ENCODE measurements around the gene PEMT. TPM values are rescaled to one million over a fixed set of nuclear protein-coding genes. Genes with fewer than 3 reads are reported as not detected.

PEMT gene
- total RNA-seq, 1 experiment from 2014 or later = 51.5 TPM

DNA sequence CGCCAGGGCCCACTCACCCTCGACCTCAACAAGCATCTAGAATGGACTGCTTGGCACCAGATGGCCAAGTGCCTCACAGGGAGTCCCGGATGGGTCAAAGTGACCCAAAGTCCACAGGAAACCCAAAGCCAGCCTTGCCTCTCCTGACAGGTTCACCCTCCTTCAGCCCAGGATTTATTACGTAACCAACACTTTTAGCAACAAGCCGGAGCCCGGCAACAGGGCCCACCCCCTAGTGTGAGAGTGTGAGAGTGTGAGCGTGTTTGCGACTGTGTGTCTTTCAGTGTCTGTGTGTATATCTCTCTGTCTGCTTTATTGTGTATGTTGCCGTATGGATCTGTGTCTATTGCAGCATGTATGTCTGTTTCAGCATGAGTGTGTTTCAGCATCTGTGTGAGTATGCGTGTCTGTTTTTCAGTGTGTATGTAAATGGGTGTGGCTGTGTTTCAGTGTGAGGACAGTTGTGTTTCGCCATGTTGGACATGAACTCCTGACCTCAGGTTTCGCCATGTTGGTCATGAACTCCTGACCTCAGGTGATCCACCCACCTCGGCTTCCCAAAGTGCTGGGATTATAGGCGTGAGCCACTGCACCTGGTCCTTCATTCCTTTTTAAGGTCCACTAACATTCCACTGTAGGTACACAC is 13.7 kb upstream of the PEMT start:
- no peak for DNase-seq (ENCODE audit: low spot score)

DNA sequence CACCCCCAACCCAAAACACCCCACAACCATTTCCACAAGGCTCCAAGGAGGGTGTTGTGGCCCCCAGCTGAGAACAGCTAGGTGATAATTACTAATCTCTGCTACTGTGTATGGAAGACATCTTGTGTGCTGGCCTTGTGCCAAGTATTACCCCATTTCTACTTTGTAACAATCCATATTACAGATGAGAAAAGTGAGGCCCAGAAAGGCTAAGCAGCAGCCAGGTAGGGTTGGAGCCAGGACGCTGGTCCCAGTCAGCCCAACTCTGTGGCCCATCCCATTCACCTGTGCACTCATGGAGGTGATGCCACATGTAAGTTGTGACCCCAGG is 12.4 kb upstream of the PEMT start:
- DNase-seq (ENCODE audit: low spot score) = no peak

DNA sequence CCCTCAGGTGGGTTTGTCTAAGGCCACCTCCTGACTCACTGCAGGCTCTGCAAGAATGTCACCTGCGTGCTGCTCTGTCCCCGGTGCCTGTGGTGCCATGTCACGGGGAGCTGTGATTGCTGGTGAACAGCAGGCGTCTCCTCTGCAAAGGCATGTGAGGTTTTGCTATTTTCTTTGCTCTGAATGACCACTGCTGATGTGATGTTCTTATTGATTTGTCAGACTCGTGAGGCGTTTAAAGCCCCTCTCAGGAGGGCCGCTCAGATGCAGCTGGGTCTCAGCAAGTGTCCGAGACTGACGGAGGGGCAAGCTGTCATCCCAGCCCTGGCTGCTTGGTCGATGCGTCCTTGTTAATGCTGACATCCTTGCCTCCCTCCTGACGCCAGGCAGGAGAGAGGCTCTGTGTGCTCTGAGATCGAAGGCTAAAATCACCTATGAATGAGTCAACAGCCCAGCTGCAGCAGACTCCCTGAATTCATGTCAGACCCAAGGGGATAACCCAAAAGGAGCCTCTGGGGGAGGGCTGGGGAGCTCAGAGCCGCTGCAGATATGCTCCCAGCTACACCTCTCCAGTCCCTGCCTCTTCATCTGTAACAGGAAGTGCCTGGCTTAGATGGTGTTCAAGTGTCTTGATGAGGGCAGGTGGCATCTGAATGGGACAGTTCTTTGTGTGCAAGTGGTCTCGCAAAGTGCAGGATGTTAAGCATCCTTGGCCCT is 11.8 kb upstream of the PEMT start:
- DNase-seq (ENCODE audit: low spot score) = no peak

DNA sequence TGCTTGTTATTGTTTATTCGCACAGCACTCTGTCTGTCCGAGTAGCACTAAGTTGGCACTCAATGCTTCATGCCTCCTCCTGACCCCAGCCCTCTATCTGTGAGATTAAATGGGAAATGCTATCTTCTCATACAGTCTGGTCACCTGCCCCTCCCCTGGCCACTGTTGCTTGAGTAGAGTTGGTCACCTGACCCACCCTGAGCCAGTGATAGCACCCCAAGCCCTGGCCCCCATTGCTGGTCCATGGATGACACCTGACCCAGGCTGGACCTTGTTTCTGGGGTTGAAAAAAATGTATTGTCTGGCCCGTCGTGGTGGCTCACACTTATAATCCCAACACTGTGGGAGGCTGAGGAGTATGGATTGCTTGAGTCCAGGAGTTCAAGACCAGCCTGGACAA is 8.5 kb upstream of the PEMT start:
- DNase-seq (ENCODE audit: low spot score) = no peak

DNA sequence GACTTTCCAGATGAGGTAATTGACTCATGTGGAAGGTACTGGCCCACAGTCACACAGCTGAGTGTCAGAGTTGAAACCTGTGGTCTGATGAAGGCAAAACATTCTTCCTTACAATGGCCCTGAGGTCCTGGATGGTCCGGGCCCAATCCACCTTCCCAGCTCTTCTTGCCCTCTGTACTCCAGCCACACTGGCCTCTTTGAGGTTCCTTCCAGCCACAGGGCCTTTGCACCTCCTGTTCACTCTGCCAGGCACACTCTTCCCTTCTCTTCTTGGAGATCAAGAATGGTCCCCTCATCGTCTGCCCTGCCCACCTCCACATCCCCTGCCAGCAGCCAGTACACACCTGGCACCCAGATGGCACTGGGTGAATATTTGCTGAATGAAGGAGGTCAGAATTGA is 6.5 kb upstream of the PEMT start:
- no peak for DNase-seq (ENCODE audit: low spot score)

DNA sequence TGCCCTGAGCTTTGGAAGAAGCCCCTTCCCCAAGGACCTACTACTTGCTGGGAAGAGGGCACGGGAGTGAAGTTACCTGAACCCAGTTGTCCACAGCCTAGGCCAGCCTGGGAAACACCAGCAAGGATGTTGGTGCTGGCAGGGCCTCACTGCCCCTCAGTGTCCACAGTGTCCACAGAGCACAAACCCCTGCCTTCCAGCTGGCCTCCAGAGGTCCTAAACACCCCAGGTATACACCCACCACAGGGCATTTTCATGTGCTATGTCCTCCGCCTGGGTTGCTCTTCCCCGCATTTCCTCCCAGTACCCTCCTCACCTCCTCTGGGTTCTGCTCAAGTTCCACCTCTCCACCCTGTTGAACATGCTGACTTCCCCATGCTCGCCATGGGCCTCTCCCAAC is 4.2 kb upstream of the PEMT start:
- DNase-seq (ENCODE audit: low spot score) = no peak

DNA sequence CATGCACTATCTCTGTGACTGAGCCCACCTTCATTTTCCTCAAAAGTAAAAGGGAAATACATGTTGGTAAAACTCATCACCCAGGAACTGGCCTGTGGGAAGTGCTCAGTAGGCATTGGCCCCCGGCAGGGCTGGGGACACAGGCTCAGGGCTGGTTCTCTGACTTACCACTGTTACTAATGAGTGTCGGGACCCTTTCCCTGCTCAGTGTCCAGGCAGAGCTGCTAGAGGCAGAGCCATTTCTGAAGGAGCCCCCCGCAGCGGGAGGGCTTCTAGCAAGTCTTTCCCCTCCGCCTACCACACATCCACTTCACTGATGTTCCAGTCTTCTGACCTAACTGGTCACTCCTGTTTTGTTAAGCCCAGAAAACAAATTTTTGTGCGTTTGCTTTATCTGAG is 1.7 kb upstream of the PEMT start:
- no peak for DNase-seq (ENCODE audit: low spot score)

DNA sequence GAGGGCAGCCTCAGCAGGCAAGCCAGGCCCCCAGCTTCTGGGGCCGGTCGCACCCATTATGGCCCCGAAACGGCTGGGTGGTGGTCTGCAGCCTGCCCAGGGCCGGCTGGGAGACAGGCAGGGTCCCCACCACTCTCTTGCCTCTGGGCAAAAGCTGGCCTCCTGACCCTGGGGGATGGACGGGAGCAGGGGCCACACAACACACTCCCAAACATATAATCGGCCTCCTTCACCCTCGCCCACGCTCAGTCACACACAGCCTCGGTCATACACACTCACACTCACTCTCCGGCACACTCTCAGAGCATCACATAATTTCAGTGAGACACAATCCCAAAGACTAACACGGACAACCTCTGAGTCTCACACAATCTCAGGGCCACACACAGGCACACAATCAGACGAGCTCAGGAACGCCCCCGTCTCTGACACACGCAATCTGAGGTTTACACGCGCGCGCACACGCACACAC is 589 bp downstream of the PEMT start:
- DNase-seq (ENCODE audit: low spot score) = no peak

DNA sequence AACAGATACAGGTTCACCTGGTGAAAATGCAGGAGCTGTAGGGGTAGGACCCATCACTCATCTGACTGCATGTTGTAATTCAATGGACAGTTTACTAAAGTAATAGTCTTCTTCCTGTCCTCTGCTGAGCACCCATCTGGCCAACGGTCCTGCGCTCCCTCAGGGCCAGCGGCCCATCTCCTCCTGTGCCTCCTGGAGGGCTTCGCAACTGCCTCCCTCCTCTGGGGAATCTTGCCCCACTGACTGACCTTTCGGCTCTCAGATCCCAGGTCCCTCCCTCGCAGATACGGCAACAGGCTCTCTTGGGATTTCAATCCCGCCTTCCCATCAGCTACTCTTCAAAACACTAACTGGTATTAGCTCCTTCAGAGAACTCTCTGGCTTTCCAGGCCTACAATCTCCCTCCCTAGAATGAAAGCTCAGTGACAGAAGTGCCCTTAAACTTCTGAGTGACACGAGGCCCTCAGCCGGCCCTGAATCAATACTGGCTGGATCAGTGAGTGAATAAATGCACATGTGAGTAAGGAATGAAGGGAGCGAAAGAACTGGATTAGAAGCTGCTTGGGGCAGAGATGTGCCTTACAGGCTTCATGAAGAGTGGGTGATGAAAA is 1.3 kb downstream of the PEMT start:
- no peak for DNase-seq (ENCODE audit: low spot score)

DNA sequence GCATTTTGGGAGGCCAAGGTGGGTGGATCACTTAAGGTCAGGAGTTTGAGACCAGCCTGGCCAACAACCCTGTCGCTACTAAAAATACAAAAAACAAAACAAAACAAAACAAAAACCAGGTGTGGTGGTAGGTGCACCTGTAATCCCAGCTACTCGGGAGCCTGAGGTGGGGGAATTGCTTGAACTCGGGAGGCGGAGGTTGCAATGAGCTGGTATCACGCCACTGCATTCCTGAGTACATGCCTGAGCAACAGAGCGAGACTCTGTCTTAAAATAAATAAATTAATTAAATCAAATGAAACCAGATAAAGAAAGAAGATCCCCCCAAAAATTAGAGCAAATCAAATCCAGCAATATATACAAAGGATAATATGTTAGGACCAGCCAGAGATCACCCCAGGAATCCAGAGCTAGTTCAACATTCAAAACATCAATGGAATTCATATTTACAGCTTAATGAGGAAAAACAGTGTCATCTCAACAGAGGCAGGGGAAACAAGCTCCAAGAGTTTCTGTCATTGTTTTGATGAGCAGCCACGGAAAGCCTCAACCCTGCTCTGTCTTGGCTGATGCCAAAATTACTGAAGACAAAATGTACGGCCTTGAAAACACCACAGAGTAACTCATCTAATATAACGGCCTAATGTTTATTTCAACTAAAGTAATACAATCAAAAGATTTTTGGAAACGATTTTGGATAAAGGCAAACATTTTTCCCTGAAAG is 3.7 kb downstream of the PEMT start:
- DNase-seq (ENCODE audit: low spot score) = no peak

DNA sequence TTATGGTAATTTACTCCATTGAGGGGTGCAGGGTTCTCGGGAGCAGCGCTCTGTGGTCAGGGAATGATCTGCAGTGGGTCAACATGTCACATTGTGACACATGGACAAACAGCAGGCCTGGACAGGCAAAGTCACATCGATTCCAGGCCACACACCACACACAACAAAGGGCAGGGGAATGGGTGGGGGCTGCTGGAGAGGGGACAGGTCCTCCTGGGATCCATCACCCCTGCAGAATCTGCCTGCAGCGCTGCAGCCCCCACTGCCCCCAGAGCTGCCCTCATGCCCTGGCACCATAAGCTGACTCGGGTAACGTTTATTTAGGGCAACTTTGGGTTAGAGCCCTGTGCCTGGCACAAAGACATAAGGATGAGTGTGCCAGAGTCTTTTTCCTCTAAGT is 9.1 kb downstream of the PEMT start:
- DNase-seq (ENCODE audit: low spot score) = no peak

DNA sequence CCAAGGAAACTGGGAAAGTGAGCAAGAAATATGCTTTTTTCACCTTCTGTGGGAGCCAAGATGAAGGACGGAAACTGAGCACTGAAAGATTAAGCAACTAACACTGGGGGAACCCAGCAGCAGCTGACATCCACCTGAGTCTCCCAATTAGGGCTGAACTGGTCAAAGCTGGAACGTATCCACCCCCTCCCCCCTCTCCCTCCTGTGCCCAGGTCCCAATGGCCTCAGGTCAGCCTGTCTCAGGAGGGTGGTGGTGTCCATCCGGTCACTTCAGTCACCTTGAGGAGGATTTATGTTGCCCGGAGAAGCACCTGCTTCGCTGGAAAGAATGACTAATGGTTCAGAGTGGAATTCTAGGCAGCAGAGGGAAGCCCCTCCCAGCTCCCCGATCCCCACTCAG is 10.0 kb downstream of the PEMT start:
- DNase-seq (ENCODE audit: low spot score) = no peak

DNA sequence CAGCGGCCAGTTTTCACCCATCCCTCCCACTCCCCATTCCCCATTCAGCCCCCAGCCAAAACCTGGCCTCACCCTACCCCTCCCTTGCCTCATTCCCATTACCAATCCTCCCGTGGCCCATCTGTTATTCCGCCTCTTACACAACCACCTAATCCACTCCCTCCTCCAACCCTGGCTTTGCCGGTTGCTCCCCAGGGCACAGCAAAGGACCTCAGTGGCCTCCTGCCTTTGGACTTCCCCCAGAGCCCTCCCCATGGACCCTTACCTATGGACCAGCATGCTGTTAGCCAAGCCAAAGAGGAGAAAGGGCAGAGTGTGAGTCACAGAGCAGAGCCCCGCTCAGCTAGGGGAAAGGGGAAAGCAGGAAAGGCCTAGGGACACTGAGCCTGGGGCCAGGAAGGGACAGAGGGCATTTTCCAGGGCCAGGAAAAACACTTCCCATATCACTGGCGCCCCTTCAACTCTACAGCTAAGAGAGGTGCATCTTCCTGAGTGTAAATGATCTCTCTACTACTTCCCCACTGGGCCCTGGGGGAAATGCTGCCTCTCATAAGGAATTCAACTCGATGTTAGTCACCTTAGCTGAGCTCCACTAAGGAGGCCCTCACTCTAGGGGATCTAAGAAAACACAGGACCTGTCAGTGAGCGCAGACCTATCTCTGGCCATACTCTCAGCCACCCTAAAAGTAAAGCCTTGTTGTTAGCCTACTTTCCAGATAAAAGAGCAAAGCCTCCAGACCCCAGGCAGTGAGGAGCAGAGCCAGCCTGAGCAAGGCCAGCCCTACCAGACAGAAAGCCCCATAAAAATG is 10.6 kb downstream of the PEMT start:
- no peak for DNase-seq (ENCODE audit: low spot score)

DNA sequence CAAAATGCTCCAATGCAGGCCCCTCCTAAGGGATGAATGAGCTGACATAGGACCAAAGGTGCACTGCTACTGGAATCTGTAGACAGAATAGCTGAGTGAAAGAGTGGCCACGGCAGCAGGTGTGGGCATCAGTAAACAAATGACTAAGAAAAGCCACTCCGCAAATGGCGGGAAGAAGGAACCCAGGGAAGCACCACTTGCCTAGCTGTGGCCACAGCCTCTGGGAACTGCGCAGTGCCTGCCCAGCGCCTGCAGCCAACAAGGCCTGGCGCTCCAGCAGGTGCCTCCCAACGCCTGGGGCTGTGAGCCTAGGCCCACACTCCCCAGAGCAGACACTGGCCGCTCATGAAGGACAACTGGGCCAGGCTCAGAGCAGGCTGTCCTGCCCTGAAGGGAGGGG is 11.8 kb downstream of the PEMT start:
- DNase-seq (ENCODE audit: low spot score) = no peak

DNA sequence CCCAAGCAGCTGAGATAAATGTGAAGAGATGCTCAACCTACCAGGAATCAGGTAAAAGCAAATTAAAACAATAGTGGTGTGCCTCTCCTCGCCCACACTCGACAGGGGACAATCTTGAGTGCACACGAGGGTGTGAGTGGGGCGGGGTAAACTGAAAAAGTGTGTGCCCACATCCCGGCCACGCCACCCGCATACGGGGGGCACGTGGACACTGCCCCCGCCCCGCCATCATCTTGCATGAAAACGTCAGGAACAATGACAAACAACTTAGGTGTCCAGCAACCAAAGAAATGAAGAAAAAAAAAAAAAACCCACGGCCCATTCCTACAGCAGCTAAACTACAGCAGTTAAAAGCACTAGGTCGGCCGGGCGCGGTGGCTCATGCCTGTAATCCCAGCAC is 14.1 kb downstream of the PEMT start:
- no peak for DNase-seq (ENCODE audit: low spot score)

DNA sequence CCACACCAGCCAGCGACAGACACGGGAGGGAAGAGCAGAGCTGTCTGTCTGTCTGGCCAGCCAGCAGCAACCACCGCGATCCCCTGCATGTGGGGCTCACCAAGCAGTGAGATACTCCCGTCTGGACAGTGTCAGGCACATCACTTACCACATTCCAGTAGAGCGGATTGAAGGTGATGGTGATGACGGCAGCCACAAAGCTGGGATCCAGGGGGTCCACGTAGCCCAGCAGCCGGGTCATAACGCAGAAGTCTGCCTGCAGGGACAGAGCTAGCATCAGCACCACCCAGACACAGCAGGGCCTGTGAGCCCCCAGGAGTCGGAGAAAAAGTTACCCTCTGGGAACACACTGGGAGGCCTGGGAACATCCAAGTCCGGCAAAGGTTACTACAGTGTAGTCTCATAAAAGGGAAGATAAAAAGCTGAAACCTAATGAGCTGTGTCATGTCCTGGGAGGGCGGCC is 14.7 kb downstream of the PEMT start:
- no peak for DNase-seq (ENCODE audit: low spot score)

DNA sequence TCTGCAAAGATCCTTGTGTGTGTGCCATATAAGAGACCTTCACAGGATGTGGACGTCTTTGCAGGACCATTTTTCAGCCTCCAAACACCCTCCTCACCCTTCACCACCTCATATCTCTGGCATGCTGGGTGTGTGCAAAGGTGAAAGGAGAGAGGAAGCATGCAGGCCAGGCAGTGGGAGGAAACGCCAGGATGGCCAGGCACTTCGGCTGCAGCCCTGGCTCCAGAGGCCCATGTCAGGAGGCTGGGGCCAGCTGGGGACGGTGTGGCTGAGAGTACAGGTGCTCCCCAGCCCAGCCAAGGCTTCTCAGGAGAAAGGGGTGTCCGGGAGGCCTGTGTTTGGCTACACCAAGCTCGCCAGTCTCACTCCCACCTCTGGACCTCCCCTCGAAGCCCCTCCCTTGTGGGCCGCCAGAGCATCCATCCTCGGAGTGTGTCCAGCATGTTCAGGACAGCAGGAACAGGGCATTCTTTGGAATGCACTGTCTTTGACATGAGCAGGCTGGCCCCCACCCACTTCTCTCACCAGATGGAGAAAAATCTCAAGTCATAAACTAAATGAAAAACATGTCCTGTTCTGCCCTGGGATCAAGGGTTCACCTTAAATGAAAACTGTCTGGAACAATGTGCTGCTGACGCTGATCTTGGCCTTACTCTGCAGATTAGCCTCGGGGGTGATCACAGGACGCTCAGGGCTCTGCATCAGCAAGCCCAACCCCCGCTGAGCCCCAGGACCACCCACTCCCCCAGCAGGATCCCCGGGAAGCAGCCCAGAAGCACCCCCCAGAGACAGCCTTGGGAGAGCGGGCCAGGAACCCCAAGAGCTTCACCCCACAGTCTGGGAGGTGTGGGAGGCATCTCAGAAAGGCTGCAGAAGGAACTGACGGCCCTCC is 15.9 kb downstream of the PEMT start:
- no peak for DNase-seq (ENCODE audit: low spot score)

DNA sequence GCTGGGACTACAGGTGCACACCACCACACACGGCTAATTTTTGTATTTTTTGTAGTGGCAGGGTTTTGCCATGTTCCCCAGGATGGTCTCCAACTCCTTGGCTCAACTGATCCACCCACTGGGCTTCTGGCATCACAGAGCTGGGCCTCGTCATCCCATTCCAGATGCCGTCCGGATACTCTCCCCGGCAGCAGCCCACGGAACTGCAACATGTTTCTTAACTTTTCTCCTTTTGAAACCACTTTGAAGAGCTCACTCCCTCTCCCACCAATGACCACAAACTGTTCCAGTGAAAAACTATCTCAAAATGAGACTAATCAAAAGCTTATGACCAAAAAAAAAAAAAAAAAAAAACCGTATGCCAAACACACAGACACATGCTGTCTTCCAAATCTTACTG is 17.6 kb downstream of the PEMT start:
- DNase-seq (ENCODE audit: low spot score) = no peak

DNA sequence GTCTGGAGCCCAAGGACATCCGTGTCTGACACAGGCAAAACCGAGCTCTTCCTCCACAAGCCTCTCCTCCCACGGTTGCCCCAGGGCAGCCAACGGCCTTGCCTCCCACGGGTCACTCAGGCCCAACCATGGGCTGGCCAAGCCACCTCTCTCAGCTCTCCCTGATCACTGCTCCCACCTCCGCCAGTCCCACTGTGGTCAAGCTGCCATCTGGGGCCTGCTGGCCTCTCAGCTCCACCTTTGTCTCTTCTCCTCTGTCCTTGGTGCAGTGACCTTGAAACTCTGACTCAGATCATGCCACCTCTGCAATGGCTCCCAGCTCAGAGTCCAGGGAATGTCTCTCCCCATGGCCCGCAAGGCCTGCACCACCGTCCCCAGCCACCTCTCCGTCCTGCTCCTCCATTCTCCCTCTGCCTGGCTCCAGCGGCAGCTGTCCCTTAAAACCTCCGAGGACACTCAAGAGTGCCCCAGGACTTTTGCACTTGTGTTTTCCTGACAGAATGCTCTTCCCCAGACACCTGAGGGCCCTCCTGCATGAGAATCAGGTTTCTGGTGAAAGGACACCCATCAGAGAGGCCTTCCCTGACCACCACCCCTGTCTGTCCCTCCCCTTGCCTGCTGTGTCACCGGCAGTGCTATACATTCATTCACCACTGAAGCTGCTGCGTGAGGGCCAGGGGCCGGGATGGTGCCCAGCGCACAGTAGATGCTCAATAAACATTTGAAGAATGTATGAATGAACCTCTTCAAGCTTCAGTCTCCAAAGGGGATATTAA is 19.3 kb downstream of the PEMT start:
- DNase-seq (ENCODE audit: low spot score) = no peak
